Fibroblast of villous mesenchyme (primary cell): ENCODE measurements around the gene CYBRD1. TPM values are rescaled to one million over a fixed set of nuclear protein-coding genes. Genes with fewer than 3 reads are reported as not detected.

Experiments
- DNase-seq: peaks from one replicate; pipeline ENCODE4 v3.0.0-alpha.2; 2010; ENCODE audit warnings: low read depth
- H3K4me3 ChIP-seq: 2 replicates; pipeline ENCODE4 v1.5.1; 2011; ENCODE audit warnings: low read depth, mild to moderate bottlenecking, low read length
- CTCF ChIP-seq: IDR thresholded peaks from 2 replicates; pipeline ENCODE4 v1.5.1; 2012; ENCODE audit warnings: low read depth, mild to moderate bottlenecking, low read length; ENCODE audit not compliant: insufficient read depth
- total RNA-seq: library from RNA; depleted of rRNA; stranded (reverse); fragments of >200 nt; gene quantifications from 2 replicates; pipeline ENCODE4 v1.2.3, GENCODE V29; 2012

CYBRD1 gene
- total RNA-seq, 1 donor = 189 TPM

- TF ChIP-seq CTCF = no peak
- no peak overlapping the region for H3K4me3 ChIP-seq
- DNase-seq = no peak
Observed at GRCh38 chr2:171550613-171551012, 28.3 kb downstream of the CYBRD1 start.

GRCh38 chr2:171551836-171552235, 29.6 kb downstream of the CYBRD1 start:
- no peak for TF ChIP-seq CTCF
- no peak overlapping the region for H3K4me3 ChIP-seq
- peak; percentile 24 for DNase-seq

GRCh38 chr2:171553236-171553635, 31.0 kb downstream of the CYBRD1 start:
- no peak overlapping the region for H3K4me3 ChIP-seq
- TF ChIP-seq CTCF = no peak
- no peak for DNase-seq

- TF ChIP-seq CTCF = no peak
- peak; percentile 79 for DNase-seq
- peak overlapping the region; percentile 33 for H3K4me3 ChIP-seq
Observed at GRCh38 chr2:171553858-171554257, 31.6 kb downstream of the CYBRD1 start.

DNA sequence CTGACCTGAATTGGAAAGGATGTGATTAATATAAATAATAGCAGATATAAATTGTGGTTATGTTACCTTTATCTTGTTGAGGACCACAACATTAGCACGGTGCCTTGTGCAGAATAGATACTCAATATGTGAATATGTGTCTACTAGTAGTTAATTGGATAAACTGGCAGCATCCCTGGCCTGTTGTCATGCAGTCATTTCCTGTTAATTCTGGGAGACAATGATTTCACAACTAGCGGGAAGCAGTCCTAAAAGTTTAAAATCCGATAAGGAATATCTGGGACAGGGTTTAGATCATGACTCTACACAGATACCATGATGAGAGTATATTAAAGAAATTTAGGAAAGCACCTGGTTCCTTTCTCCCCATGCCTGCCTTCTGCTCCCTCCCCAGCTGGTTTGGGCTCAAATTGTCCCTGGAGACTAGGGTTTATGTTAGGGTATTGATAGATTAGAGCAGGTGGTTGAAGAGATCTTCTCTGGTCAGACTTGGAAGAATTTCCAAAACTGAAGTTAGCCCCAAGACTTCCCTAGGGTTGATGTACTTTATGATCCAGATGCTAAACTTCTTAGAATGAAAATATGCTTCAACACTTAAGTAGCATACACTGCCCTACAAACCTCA, 32.8 kb downstream of the CYBRD1 start:
- no peak overlapping the region for H3K4me3 ChIP-seq
- no peak for DNase-seq
- no peak for TF ChIP-seq CTCF

GRCh38 chr2:171557363-171557762, 35.1 kb downstream of the CYBRD1 start:
- TF ChIP-seq CTCF = no peak
- no peak for DNase-seq
- H3K4me3 ChIP-seq = no peak overlapping the region

- no peak for TF ChIP-seq CTCF
- no peak for DNase-seq
- H3K4me3 ChIP-seq = no peak overlapping the region
Observed at GRCh38 chr2:171563301-171563700, 41.0 kb downstream of the CYBRD1 start.
